GM23338 (cell line): ENCODE measurements around the gene HOXC5.
A peak's percentile ranks its signal among the peaks of the same experiment; 100 is the strongest.

Source experiments
- CREB1 ChIP-seq: fragments of 250-450 bp; sonication (Bioruptor Pico); IDR thresholded peaks from 2 replicates; pipeline ENCODE4 v1.5.0; 2020; ENCODE audit warnings: low read depth, mild to moderate bottlenecking, moderate library complexity
- CTCF ChIP-seq, 2 experiments: fragments of 200-600 bp in 1 of 2; sonication (generic) in 1 of 2; conservative IDR thresholded peaks; 2 replicates each; pipeline versions ENCODE4 v1.5.1 to v1.6.1; 2016 to 2017; ENCODE audit warnings: antibody characterized with exemption in 2 of 2, low read depth in 2 of 2, mild to moderate bottlenecking in 2 of 2, moderate library complexity in 1 of 2
- ETS1 ChIP-seq: IDR thresholded peaks from 2 replicates; pipeline ENCODE4 v1.6.1; 2016; ENCODE audit warnings: antibody characterized with exemption
- EZH2 ChIP-seq: fragments of 200-600 bp; sonication (generic); IDR thresholded peaks from one replicate; pipeline ENCODE4 v1.8.0; 2017; ENCODE audit warnings: antibody characterized with exemption, mild to moderate bottlenecking, low read depth; ENCODE audit not compliant: unreplicated experiment
- EZH2phosphoT487 ChIP-seq: fragments of 200-600 bp; sonication (generic); IDR thresholded peaks from one replicate; pipeline ENCODE4 v1.8.1; 2018; ENCODE audit warnings: antibody characterized with exemption; ENCODE audit not compliant: unreplicated experiment
- JUNB ChIP-seq: IDR thresholded peaks from one replicate; pipeline ENCODE4 v1.6.1; 2016; ENCODE audit warnings: antibody characterized with exemption; ENCODE audit not compliant: unreplicated experiment
- NANOG ChIP-seq: IDR thresholded peaks from 2 replicates; pipeline ENCODE4 v1.6.1; 2016; ENCODE audit warnings: antibody characterized with exemption, borderline replicate concordance
- POLR2AphosphoS5 ChIP-seq: IDR thresholded peaks from 2 replicates; pipeline ENCODE4 v1.6.1; 2016; ENCODE audit warnings: antibody characterized with exemption, low read depth
- REST ChIP-seq: IDR thresholded peaks from one replicate; pipeline ENCODE4 v1.6.1; 2018; ENCODE audit warnings: antibody characterized with exemption; ENCODE audit not compliant: unreplicated experiment
- STAT1 ChIP-seq: IDR thresholded peaks from one replicate; pipeline ENCODE4 v1.6.1; 2016; ENCODE audit warnings: antibody characterized with exemption; ENCODE audit not compliant: unreplicated experiment
- ZNF114 ChIP-seq: fragments of 250-450 bp; sonication (Bioruptor Pico); IDR thresholded peaks from 2 replicates; pipeline ENCODE4 v1.5.0; 2020; ENCODE audit warnings: mild to moderate bottlenecking, moderate library complexity
- ZNF462 ChIP-seq: fragments of 250-450 bp; sonication (Bioruptor Pico); IDR thresholded peaks from 2 replicates; pipeline ENCODE4 v1.5.0; 2020; ENCODE audit warnings: mild to moderate bottlenecking, moderate library complexity

- no peak for TF ChIP-seq CTCF (conservative IDR thresholded peaks at IDR 0.05; ENCODE audit: low read depth in 2 of 2)
- no peak for TF ChIP-seq NANOG
- peak; percentile 37 for TF ChIP-seq EZH2
- TF ChIP-seq JUNB: no peak
- TF ChIP-seq REST: no peak
- no peak for TF ChIP-seq CREB1 (CRISPR knock-in tag)
- TF ChIP-seq POLR2AphosphoS5: no peak
- TF ChIP-seq ZNF114: no peak
- no peak for TF ChIP-seq STAT1
- no peak for TF ChIP-seq ZNF462 (CRISPR knock-in tag)
- no peak for TF ChIP-seq EZH2phosphoT487
- TF ChIP-seq ETS1: no peak
Measured at GRCh38 chr12:54045401-54045800, 12.6 kb downstream of the HOXC5 start.
